Right lobe of liver (tissue), 4 donors: ENCODE results near the gene FAM9C.

Source experiments
- CTCF ChIP-seq, 4 donors: fragments of 200-600 bp in 3 of 4; fragments of 450-650 bp in 1 of 4; IDR thresholded peaks; one replicate each; pipeline versions ENCODE4 v1.5.1 to v1.8.0; 2016 to 2022; ENCODE audit warnings: antibody characterized with exemption in 4 of 4, mild to moderate bottlenecking in 2 of 4
- POLR2A ChIP-seq: fragments of 450-650 bp; IDR thresholded peaks from one replicate; pipeline ENCODE4 v1.6.1; 2017; ENCODE audit warnings: antibody characterized with exemption, mild to moderate bottlenecking
- donor health status: DM: no; HTN: no; CAD: no.
- donor health status: DM: no; HTN: no; CAD: no.
- donor health status: DM: no; HTN: yes; CAD: no.

- no peak for TF ChIP-seq CTCF (IDR thresholded peaks at IDR 0.05)
- no peak for TF ChIP-seq POLR2A
These were observed 14.3 kb downstream of the FAM9C start for GRCh38 chrX:13029887-13030771.
